NCI-H1694 (cell line): ENCODE results near the gene MT1H.

ENCODE experiments used
- DNase-seq: peaks from one replicate; lab custom pipeline; 2025; lab: John Stamatoyannopoulos, UW

MT1H gene

GRCh38 chr16:56636616-56637413, 32.8 kb upstream of the MT1H start:
- DNase-seq: no peak

GRCh38 chr16:56637814-56638750, 31.5 kb upstream of the MT1H start, which contains the start of gene MT1A:
Gene MT1A (plus strand): TSS chr16:56638666. CDS start chr16:56638739, 73 bp downstream.
- DNase-seq: no peak

GRCh38 chr16:56639045-56639444, 30.6 kb upstream of the MT1H start:
- no peak for DNase-seq

- no peak for DNase-seq
Observed at GRCh38 chr16:56640076-56640475, 29.5 kb upstream of the MT1H start.

- DNase-seq: no peak
Observed at GRCh38 chr16:56641166-56641565, 28.4 kb upstream of the MT1H start.

GRCh38 chr16:56643080-56643778, 26.4 kb upstream of the MT1H start:
- no peak for DNase-seq

GRCh38 chr16:56643833-56644232, 25.8 kb upstream of the MT1H start:
- DNase-seq: no peak

GRCh38 chr16:56645311-56645710, 24.3 kb upstream of the MT1H start:
- DNase-seq: no peak

GRCh38 chr16:56645838-56646237, 23.8 kb upstream of the MT1H start:
- no peak for DNase-seq

GRCh38 chr16:56647641-56648431, 21.8 kb upstream of the MT1H start:
- DNase-seq: no peak

- DNase-seq: no peak
Observed at GRCh38 chr16:56649271-56649670, 20.3 kb upstream of the MT1H start.

- DNase-seq: no peak
Observed at GRCh38 chr16:56649820-56650219, 19.8 kb upstream of the MT1H start.

GRCh38 chr16:56651586-56651985, 18.0 kb upstream of the MT1H start, which contains the start of gene MT1B:
Gene MT1B (plus strand): TSS chr16:56651886. CDS start chr16:56651954, 68 bp downstream.
- no peak for DNase-seq

- DNase-seq: no peak
Observed at GRCh38 chr16:56652600-56652999, 17.0 kb upstream of the MT1H start.

GRCh38 chr16:56653218-56653617, 16.4 kb upstream of the MT1H start:
- no peak for DNase-seq

- DNase-seq: peak; percentile 28
Observed at GRCh38 chr16:56657555-56658326, 11.9 kb upstream of the MT1H start, which contains the start of gene MT1F. Gene MT1F (plus strand): TSS chr16:56657959. CDS start chr16:56658059, 100 bp downstream.

GRCh38 chr16:56658327-56658875, 11.2 kb upstream of the MT1H start:
- no peak for DNase-seq

- no peak for DNase-seq
Observed at GRCh38 chr16:56662357-56663354, 7.0 kb upstream of the MT1H start.

- DNase-seq: no peak
Observed at GRCh38 chr16:56664506-56664905, 5.1 kb upstream of the MT1H start.
